GM12891 (cell line): ENCODE measurements around the gene PRDM2. TPM values are rescaled to one million over a fixed set of nuclear protein-coding genes. Genes with fewer than 3 reads are reported as not detected.

Experiments
- DNase-seq: peaks from one replicate; pipeline ENCODE4 v3.0.0; 2011; ENCODE audit warnings: low spot score; ENCODE audit not compliant: insufficient read length
- FAIRE-seq: peaks from 2 replicates; lab custom pipeline; 2011; peaks lifted over from hg19 to GRCh38; lab: Jason Lieb, UNC
- PAX5 ChIP-seq: IDR thresholded peaks from 2 replicates; pipeline ENCODE4 v1.6.1; 2011; ENCODE audit warnings: low read length, moderate library complexity, mild to moderate bottlenecking; ENCODE audit not compliant: insufficient read depth, severe bottlenecking
- POLR2A ChIP-seq: IDR thresholded peaks from 2 replicates; pipeline ENCODE4 v1.6.1; 2011; ENCODE audit warnings: low read depth, low read length, control low read depth
- POLR2AphosphoS5 ChIP-seq: IDR thresholded peaks from 2 replicates; pipeline ENCODE4 v1.6.1; 2011; ENCODE audit warnings: low read depth, low read length, control low read depth
- POU2F2 ChIP-seq: IDR thresholded peaks from 2 replicates; pipeline ENCODE4 v1.6.1; 2011; ENCODE audit warnings: low read depth, mild to moderate bottlenecking, control low read depth, low read length, moderate library complexity
- SPI1 ChIP-seq: IDR thresholded peaks from 2 replicates; pipeline ENCODE4 v1.6.1; 2011; ENCODE audit warnings: low read depth, low read length, control low read depth
- TAF1 ChIP-seq: IDR thresholded peaks from 2 replicates; pipeline ENCODE4 v1.6.1; 2011; ENCODE audit warnings: low read depth, low read length, control low read depth
- polyA plus RNA-seq: library from polyadenylated mRNA; unstranded; fragments of >200 nt; gene quantifications from one replicate; pipeline ENCODE4 v1.2.1, GENCODE V29; 2012; ENCODE audit warnings: low read depth, missing spikeins, inconsistent platforms; ENCODE audit not compliant: missing spikeins

Gene PRDM2, protein sequence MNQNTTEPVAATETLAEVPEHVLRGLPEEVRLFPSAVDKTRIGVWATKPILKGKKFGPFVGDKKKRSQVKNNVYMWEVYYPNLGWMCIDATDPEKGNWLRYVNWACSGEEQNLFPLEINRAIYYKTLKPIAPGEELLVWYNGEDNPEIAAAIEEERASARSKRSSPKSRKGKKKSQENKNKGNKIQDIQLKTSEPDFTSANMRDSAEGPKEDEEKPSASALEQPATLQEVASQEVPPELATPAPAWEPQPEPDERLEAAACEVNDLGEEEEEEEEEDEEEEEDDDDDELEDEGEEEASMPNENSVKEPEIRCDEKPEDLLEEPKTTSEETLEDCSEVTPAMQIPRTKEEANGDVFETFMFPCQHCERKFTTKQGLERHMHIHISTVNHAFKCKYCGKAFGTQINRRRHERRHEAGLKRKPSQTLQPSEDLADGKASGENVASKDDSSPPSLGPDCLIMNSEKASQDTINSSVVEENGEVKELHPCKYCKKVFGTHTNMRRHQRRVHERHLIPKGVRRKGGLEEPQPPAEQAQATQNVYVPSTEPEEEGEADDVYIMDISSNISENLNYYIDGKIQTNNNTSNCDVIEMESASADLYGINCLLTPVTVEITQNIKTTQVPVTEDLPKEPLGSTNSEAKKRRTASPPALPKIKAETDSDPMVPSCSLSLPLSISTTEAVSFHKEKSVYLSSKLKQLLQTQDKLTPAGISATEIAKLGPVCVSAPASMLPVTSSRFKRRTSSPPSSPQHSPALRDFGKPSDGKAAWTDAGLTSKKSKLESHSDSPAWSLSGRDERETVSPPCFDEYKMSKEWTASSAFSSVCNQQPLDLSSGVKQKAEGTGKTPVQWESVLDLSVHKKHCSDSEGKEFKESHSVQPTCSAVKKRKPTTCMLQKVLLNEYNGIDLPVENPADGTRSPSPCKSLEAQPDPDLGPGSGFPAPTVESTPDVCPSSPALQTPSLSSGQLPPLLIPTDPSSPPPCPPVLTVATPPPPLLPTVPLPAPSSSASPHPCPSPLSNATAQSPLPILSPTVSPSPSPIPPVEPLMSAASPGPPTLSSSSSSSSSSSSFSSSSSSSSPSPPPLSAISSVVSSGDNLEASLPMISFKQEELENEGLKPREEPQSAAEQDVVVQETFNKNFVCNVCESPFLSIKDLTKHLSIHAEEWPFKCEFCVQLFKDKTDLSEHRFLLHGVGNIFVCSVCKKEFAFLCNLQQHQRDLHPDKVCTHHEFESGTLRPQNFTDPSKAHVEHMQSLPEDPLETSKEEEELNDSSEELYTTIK (N-terminal part only)
- 21.1 TPM for polyA plus RNA-seq

DNA sequence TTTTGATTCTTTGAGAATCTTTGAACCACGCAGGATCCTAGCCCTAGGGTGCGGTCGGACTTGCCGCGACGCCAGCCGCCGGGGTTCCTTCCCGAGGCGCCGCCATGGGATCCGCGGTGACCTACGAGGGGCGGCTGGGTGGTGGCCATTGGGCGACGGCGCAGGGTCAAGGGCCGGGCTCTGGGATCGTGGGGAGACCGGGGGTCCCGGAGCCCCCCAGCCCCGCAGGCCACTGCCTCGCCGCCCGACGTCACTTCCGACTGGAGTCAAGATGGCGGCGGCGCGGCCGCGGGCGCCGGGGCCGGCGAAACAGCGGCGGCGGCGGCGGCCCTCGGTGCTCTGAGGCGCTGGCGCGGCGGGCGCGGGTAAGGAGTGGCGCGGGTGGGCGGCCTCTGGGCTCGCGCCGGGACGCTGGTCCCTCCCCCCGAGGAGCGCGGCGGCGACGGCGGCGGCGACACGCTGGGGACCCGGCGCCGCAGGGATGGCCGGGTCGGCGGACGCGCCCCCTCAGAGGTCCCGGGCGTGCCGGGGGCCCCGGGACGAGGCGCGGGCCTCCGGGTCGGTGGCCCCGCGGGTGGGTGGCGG lies at the start of gene PRDM2:
TSS of gene PRDM2 (plus strand) at position 253 of the 585 bp plus-strand sequence. CDS start 15,418 bp downstream, outside the sequence.
- DNase-seq (peak; percentile 60), FAIRE-seq (peak; percentile 80)
- TF ChIP-seq SPI1 (no peak), POU2F2 (no peak), POLR2AphosphoS5 (no peak), PAX5 (no peak), TAF1 (peak; percentile 78), POLR2A (peak; percentile 51; the same call in 1 of the 2 replicates)

DNA sequence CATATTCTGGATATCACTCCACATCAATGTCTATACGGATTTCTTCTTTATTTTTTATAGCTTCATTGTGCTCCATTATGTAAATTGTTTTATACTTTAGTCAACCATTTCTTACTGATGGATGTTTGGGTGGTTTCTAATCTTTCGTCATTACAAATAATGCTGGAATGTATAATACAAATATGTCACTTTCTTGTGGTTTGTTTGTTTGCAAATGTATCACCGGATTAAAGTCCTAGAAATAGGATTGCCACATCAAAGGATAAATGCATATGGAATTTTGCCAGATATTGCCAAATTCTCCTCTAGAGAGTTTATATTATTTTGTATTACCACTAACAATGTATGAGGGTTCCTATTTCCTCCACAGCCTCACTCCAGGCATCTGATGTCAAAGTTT lies 48.7 kb upstream of the PRDM2 start:
- DNase-seq, result no peak
- TF ChIP-seq POU2F2 (no peak), SPI1 (no peak), POLR2AphosphoS5 (no peak), POLR2A (no peak), PAX5 (no peak), TAF1 (no peak)
- FAIRE-seq, result no peak

DNA sequence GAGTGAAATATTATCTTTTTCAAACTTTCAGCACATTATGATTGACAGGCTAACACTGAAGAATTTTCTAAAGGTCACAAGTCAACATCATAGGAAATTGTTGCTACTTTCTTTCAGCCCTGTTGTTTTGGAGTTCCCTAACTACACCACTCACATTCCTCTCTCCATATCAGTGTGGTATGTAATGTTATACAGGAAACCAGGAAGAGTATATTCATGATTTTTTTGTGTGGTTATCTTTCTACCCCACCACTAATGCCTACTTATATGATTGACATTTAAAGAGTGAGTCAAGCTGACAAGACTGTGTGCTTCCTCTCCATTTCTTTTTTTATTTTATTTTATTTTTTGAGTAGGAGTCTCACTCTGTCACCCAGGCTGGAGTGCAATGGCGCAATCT lies 47.8 kb upstream of the PRDM2 start:
- no peak for DNase-seq
- FAIRE-seq, result no peak

DNA sequence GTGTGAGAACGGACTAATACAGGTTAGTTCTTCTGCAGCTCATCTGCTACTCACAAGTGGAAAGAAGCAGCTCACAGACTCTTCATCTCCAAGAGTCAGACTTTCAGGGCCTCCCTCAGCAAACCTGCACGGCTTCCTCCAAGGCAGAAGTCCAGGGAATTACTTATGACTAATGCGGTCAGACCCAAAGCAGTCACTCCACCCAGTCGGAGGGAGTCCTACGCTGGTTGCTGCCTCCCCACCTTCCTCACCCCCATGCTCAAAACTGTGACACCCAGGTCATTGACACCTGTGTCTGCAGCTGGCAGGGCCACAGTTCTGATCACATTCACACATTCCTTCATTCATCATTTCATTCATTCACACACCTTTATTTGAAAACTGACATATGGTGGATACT lies 38.4 kb upstream of the PRDM2 start:
- peak; percentile 13 for FAIRE-seq
- no peak for DNase-seq
- no peak for TF ChIP-seq SPI1
- no peak for TF ChIP-seq PAX5
- no peak for TF ChIP-seq TAF1
- no peak for TF ChIP-seq POLR2AphosphoS5
- TF ChIP-seq POU2F2, result no peak
- no peak for TF ChIP-seq POLR2A

More for the DNA sequence above, 47.8 kb upstream of the PRDM2 start:
- no peak for TF ChIP-seq PAX5
- TF ChIP-seq POU2F2, result no peak
- TF ChIP-seq POLR2A, result no peak

DNA sequence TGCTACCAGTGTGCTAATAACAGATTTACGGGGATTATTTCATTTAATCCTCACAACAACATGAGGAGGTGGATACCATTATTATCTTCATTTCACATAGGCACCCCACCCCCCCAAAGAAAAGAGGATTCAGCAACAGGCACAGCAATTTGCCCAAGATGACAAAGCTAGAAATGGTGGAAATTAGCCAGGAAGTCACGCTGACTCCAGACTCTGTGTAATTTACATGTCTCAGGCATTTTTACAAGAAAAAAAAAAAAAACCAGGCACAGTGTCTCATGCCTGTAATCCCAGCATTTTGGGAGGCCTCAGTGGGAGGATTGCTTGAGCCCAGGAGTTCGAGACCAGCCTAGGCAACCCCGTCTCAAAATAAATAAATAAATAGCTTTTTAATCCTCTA lies 37.5 kb upstream of the PRDM2 start:
- FAIRE-seq, result no peak
- TF ChIP-seq POU2F2 (no peak), TAF1 (no peak), POLR2A (no peak), POLR2AphosphoS5 (no peak), PAX5 (no peak)
- no peak for DNase-seq

DNA sequence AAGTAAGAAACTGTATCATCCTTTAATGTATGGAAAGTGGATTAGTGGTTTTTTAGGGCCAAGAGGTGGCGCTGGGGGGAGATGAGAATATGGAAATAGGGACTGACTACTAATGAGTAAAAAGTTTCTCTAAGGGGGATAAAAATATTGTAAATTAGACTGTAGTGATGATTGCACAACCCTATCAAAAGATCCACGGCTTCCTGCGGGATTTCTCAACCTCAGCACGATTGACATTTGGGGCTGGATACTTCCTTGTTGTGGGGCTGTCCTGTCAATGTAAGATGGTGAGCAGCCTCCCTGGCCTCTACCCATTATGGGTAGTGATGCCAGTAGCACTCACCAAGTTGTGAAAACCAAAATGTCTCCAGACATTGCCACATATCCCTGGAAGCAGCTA lies 36.0 kb upstream of the PRDM2 start:
- DNase-seq (no peak), FAIRE-seq (no peak)
- TF ChIP-seq PAX5 (no peak), POLR2A (no peak), POU2F2 (no peak), POLR2AphosphoS5 (no peak), SPI1 (no peak), TAF1 (no peak)

DNA sequence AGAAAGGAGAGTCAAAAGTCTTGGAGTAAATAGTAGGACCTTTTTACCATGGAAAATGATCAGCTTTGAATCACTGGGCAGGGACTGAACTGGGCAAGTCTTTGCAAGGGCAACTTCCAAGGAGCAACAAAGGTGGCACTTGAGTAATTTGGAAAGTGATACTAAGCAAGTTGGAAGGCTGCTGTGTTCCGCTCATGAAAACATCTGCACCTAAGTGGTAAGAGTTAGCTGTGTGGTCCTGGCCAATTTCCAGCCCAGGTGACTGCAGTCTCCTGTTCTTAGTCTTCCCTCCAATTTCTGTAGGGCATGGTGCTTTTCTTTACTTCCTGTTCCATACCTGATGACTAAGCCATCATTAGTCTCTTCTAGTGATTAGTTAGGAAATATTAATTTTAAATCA lies 35.5 kb upstream of the PRDM2 start:
- DNase-seq (no peak), FAIRE-seq (peak; percentile 70)

DNA sequence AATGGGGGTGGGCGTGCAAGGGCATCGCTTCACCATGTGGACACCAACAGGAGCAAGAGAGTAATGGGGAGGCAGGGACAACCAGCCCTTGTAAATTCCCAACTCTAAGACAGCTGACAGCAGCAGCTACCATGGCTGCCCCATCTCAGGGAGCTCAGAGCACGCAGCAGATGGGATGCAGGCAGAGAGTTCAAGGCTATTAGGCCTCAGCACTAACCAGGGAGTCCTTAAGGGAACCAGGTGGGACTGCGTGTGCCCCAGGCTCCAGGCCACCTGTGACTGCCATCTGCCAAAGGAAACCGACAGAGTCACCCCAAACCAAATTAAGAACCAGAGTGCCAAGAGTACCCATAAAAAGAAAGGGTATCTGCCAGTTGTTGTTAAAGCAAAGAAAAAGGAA lies 33.7 kb upstream of the PRDM2 start:
- FAIRE-seq (no peak), DNase-seq (no peak)
- TF ChIP-seq SPI1 (no peak), PAX5 (no peak), POLR2A (no peak), POLR2AphosphoS5 (no peak), POU2F2 (no peak), TAF1 (no peak)

More for the DNA sequence above, 35.5 kb upstream of the PRDM2 start:
- TF ChIP-seq POLR2AphosphoS5 (no peak), POLR2A (no peak), POU2F2 (no peak)

DNA sequence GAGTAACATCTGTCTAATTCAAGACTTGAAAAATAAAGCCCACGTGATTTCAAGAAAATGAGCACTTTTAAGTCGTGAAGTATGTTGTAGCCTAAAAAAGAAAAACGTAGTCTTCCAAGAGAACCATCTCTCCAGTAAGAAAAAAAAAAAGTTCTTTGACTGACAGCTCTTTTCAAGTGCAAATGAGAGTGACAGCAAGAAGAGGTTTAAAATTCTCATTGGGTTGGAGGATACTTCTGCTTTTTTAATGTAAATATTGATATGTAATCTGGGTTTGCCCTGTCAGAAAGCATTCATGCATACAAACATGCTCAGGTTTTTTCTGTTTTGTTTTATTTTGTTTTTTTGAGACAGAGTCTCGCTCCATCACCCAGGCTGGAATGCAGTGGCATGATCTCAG lies 32.3 kb upstream of the PRDM2 start:
- no peak for DNase-seq
- TF ChIP-seq POU2F2 (no peak), POLR2A (no peak)
- FAIRE-seq, result no peak

DNA sequence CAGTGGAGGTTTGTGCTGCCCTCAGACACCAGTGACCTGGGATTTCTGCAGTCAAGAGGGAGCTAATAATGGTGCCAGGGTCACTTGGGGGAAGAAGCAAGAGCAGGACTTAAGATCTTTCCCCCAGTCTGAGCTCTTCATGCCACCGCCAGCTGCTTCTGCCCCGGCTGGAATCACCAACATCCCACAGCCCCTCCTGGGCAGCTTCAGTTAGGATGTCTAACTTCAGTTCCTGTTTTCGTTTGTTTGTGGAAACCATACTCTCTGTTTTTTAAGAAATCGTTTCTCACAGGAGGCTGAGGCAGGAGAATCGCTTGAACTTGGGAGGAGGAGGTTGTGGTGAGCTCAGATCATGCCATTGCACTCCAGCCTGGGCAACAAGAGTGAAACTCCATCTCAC lies 25.6 kb upstream of the PRDM2 start:
- TF ChIP-seq POU2F2 (no peak), SPI1 (peak; percentile 76)
- FAIRE-seq (no peak), DNase-seq (no peak)
